IMR-90 (cell line): ENCODE results near the gene AKR1C2. TPM values are rescaled to one million over a fixed set of nuclear protein-coding genes. Genes with fewer than 3 reads are reported as not detected.
"Not testable (repeated sequence)": the region's sequence is repeated elsewhere in the genome, so short reads cannot be mapped to it uniquely, and the experiment has no call there.

ENCODE experiments used
- ATAC-seq: fragments of 200-7000 bp; cut with Tn5 transposase; 2 replicates; pipeline ENCODE4 v1.9.1; 2020; ENCODE audit warnings: low read depth, mild to moderate bottlenecking, moderate library complexity
- BruUV-seq: library from RNA; stranded (reverse); fragments of 400-500 nt; replicated peaks from 2 replicates; lab custom pipeline; 2021; lab: Mats Ljungman, UMichigan
- CTCF ChIA-PET: fragments of 300-600 bp; formaldehyde crosslinking; extraction: SDS; loops from one replicate; lab custom pipeline; 2021; ENCODE audit warnings: antibody characterized with exemption; lab: Yijun Ruan, JAX
- POLR2A ChIA-PET: fragments of 300-600 bp; sonication (Branson Sonifier 250); formaldehyde crosslinking; loops from one replicate; lab custom pipeline; 2022; ENCODE audit warnings: antibody characterized with exemption; ENCODE audit not compliant: unreplicated experiment; lab: Charles Lee
- DNase-seq: peaks from one replicate; pipeline ENCODE4 v3.0.0; 2013
- H2AFZ ChIP-seq: replicated peaks from 2 replicates; pipeline ENCODE3; 2013; ENCODE audit warnings: low read length, mild to moderate bottlenecking; ENCODE audit not compliant: poor library complexity
- H2AK5ac ChIP-seq: 2 replicates; pipeline ENCODE4 v1.6.1; 2013; ENCODE audit warnings: low read depth, low read length, inconsistent platforms
- H2AK9ac ChIP-seq: replicated peaks from 2 replicates; pipeline ENCODE3; 2013; ENCODE audit warnings: mild to moderate bottlenecking, low read depth, low read length, moderate library complexity; ENCODE audit not compliant: poor library complexity
- H2BK120ac ChIP-seq: 2 replicates; pipeline ENCODE4 v1.6.1; 2013; ENCODE audit warnings: low read depth, low read length, inconsistent platforms
- H2BK15ac ChIP-seq: 3 replicates; pipeline ENCODE4 v1.6.1; 2013; ENCODE audit warnings: low read depth, low read length, inconsistent platforms
- H2BK20ac ChIP-seq: 2 replicates; pipeline ENCODE4 v1.6.1; 2013; ENCODE audit warnings: low read depth, mild to moderate bottlenecking, inconsistent platforms, low read length, moderate library complexity
- H2BK5ac ChIP-seq: 2 replicates; pipeline ENCODE4 v1.6.1; 2013; ENCODE audit warnings: mild to moderate bottlenecking, low read depth, low read length, inconsistent platforms; ENCODE audit not compliant: poor library complexity, severe bottlenecking
- H3K14ac ChIP-seq: replicated peaks from 2 replicates; pipeline ENCODE4 v1.6.1; 2013; ENCODE audit warnings: low read depth, low read length, inconsistent platforms
- H3K18ac ChIP-seq: 2 replicates; pipeline ENCODE4 v1.6.1; 2013; ENCODE audit warnings: low read depth, low read length, control low read depth
- H3K23ac ChIP-seq: 2 replicates; pipeline ENCODE4 v1.6.1; 2013; ENCODE audit warnings: low read depth, low read length, inconsistent platforms
- H3K27ac ChIP-seq: 2 replicates; pipeline ENCODE4 v1.5.1; 2013; ENCODE audit warnings: mild to moderate bottlenecking, control low read depth, low read length; ENCODE audit not compliant: insufficient read depth
- H3K27me3 ChIP-seq: 2 replicates; pipeline ENCODE4 v1.6.1; 2013; ENCODE audit warnings: low read length; ENCODE audit not compliant: control insufficient read depth, insufficient read depth
- H3K36me3 ChIP-seq: 2 replicates; pipeline ENCODE4 v1.6.1; 2013; ENCODE audit warnings: low read length, mixed read lengths; ENCODE audit not compliant: control insufficient read depth, insufficient read depth
- H3K4ac ChIP-seq: 2 replicates; pipeline ENCODE4 v1.6.1; 2013; ENCODE audit warnings: low read depth, low read length, inconsistent platforms
- H3K4me1 ChIP-seq: 2 replicates; pipeline ENCODE4 v1.6.1; 2013; ENCODE audit warnings: low read length, mixed read lengths; ENCODE audit not compliant: control insufficient read depth, insufficient read depth
- H3K4me2 ChIP-seq: 2 replicates; pipeline ENCODE4 v1.6.1; 2013; ENCODE audit warnings: low read depth, mild to moderate bottlenecking, control low read depth, low read length, moderate library complexity
- H3K4me3 ChIP-seq: 2 replicates; pipeline ENCODE4 v1.5.1; 2013; ENCODE audit warnings: low read depth, mild to moderate bottlenecking, control low read depth, low read length, moderate library complexity; ENCODE audit not compliant: insufficient read depth
- H3K56ac ChIP-seq: 2 replicates; pipeline ENCODE4 v1.6.1; 2013; ENCODE audit warnings: low read length, inconsistent platforms; ENCODE audit not compliant: insufficient read depth; ENCODE audit errors: extremely low read depth
- H3K79me1 ChIP-seq, 2 experiments: 2 replicates each; pipeline ENCODE4 v1.6.1; 2013; ENCODE audit warnings: low read length in 2 of 2, inconsistent platforms in 1 of 2, low read depth in 1 of 2
- H3K9ac ChIP-seq: 2 replicates; pipeline ENCODE4 v1.6.1; 2013; ENCODE audit warnings: low read depth, low read length, control low read depth
- H3K9me1 ChIP-seq: 2 replicates; pipeline ENCODE4 v1.6.1; 2013; ENCODE audit warnings: low read length, inconsistent platforms; ENCODE audit not compliant: insufficient read depth
- H3K9me3 ChIP-seq: 2 replicates; pipeline ENCODE4 v1.6.1; 2013; ENCODE audit warnings: low read length; ENCODE audit not compliant: control insufficient read depth, insufficient read depth
- H4K20me1 ChIP-seq: 2 replicates; pipeline ENCODE4 v1.6.1; 2013; ENCODE audit warnings: low read length, inconsistent platforms; ENCODE audit not compliant: insufficient read depth
- H4K5ac ChIP-seq: 2 replicates; pipeline ENCODE4 v1.6.1; 2013; ENCODE audit warnings: mild to moderate bottlenecking, low read depth, low read length, control low read depth
- H4K8ac ChIP-seq, 2 experiments: 2 replicates each; pipeline ENCODE4 v1.6.1; 2013; ENCODE audit warnings: low read depth in 2 of 2, low read length in 2 of 2, control low read depth in 1 of 2, inconsistent platforms in 1 of 2
- H4K91ac ChIP-seq: 2 replicates; pipeline ENCODE4 v1.6.1; 2013; ENCODE audit warnings: low read depth, low read length, inconsistent platforms; ENCODE audit not compliant: insufficient read depth
- dilution Hi-C: fragments of 300-500 bp; cut with HindIII; formaldehyde crosslinking; loops from one replicate; pipeline ENCODE4 v1.14.3; 2018; ENCODE audit warnings: low sequenced_read_pairs; ENCODE audit not compliant: unreplicated experiment
- in situ Hi-C: fragments of 300-500 bp; cut with MboI; formaldehyde crosslinking; loops from 3 replicates; pipeline ENCODE4 v1.14.3; 2019; ENCODE audit warnings: low sequenced_read_pairs, inconsistent platforms, mixed read lengths
- intact Hi-C: fragments of 100-400 bp; cut with micrococcal nuclease; formaldehyde crosslinking; loops from 2 replicates; pipeline ENCODE4 v1.10.0; 2022
- polyA plus RNA-seq, 3 experiments: library from polyadenylated mRNA; depleted of rRNA; stranded (reverse); fragments of >200 nt; gene quantifications; 2 replicates each; pipeline ENCODE4 v1.2.3, GENCODE V29; 2012; ENCODE audit warnings: low replicate concordance in 1 of 3
- total RNA-seq: library from RNA; depleted of rRNA; stranded (reverse); fragments of >200 nt; gene quantifications from 2 replicates; pipeline ENCODE4 v1.2.3, GENCODE V29; 2012

AKR1C2 gene
- total and polyA plus RNA-seq, 2 of the 4 experiments (the other 2 are of a cell fraction), result 0.36 to 1.0 TPM

GRCh38 chr10:4943416-4943815 is 60.2 kb downstream of the AKR1C2 start:
- H2BK15ac ChIP-seq, H3K9me1 ChIP-seq, H3K9me3 ChIP-seq, H4K8ac ChIP-seq, H3K36me3 ChIP-seq, H4K20me1 ChIP-seq, H2AFZ ChIP-seq, H3K23ac ChIP-seq, H4K91ac ChIP-seq, H2AK9ac ChIP-seq, H3K14ac ChIP-seq, H2BK120ac ChIP-seq, H3K56ac ChIP-seq, H3K4me2 ChIP-seq, dilution Hi-C loops, H3K4me3 ChIP-seq, CTCF ChIA-PET, H3K27ac ChIP-seq, H4K5ac ChIP-seq, H2AK5ac ChIP-seq, in situ Hi-C loops, H3K4ac ChIP-seq, H2BK20ac ChIP-seq, BruUV-seq, POLR2A ChIA-PET, H3K27me3 ChIP-seq, H3K79me1 ChIP-seq, H3K9ac ChIP-seq, DNase-seq: not testable (repeated sequence)
- H3K4me1 ChIP-seq, result peaks cover 25% of the 10 kb centered on the region
- 0 out of 2 replicates have a peak, but pooled peaks have one; percentile 1 for ATAC-seq
- peak overlapping the region; percentile 90; the same call in 1 of the 2 replicates for H3K18ac ChIP-seq
- intact Hi-C loops, result loop anchor here (1.0 kb wide), 1 partner anchor 94 kb away; no protein-coding TSS in a partner anchor
- H2BK5ac ChIP-seq, result peak overlapping the region; percentile 20
